ENCODE results near the gene AP3B2.

AP3B2 gene

GRCh38 chr15:82739086-82739485 lies 29.4 kb upstream of the AP3B2 start:
- no peak for ATAC-seq
- TF ChIP-seq TOX (CRISPR knock-in tag; IDR thresholded peaks at IDR 0.05; ENCODE audit: borderline replicate concordance): no peak
- TF ChIP-seq, protein P1, sequence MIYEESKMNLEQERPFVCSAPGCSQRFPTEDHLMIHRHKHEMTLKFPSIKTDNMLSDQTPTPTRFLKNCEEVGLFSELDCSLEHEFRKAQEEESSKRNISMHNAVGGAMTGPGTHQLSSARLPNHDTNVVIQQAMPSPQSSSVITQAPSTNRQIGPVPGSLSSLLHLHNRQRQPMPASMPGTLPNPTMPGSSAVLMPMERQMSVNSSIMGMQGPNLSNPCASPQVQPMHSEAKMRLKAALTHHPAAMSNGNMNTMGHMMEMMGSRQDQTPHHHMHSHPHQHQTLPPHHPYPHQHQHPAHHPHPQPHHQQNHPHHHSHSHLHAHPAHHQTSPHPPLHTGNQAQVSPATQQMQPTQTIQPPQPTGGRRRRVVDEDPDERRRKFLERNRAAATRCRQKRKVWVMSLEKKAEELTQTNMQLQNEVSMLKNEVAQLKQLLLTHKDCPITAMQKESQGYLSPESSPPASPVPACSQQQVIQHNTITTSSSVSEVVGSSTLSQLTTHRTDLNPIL (CRISPR knock-in tag; IDR thresholded peaks at IDR 0.05; ENCODE audit: low read depth): no peak
- no peak for TF ChIP-seq ZNF8 (CRISPR knock-in tag; IDR thresholded peaks at IDR 0.05)
- TF ChIP-seq SNAI2 (CRISPR knock-in tag; IDR thresholded peaks at IDR 0.05): no peak
- TF ChIP-seq PPARA (CRISPR knock-in tag; IDR thresholded peaks at IDR 0.05; ENCODE audit: borderline replicate concordance): no peak
- TF ChIP-seq ISL1 (CRISPR knock-in tag; IDR thresholded peaks at IDR 0.05): no peak
- TF ChIP-seq ESRRG (CRISPR knock-in tag; IDR thresholded peaks at IDR 0.05): no peak
- no peak for TF ChIP-seq TCF4 (CRISPR knock-in tag; IDR thresholded peaks at IDR 0.05; ENCODE audit: borderline replicate concordance)
- no peak for TF ChIP-seq BACH2 (CRISPR knock-in tag; IDR thresholded peaks at IDR 0.05; ENCODE audit: borderline replicate concordance)
- no peak for TF ChIP-seq POU6F1 (CRISPR knock-in tag; IDR thresholded peaks at IDR 0.05; ENCODE audit: borderline replicate concordance, low read depth)

DNA sequence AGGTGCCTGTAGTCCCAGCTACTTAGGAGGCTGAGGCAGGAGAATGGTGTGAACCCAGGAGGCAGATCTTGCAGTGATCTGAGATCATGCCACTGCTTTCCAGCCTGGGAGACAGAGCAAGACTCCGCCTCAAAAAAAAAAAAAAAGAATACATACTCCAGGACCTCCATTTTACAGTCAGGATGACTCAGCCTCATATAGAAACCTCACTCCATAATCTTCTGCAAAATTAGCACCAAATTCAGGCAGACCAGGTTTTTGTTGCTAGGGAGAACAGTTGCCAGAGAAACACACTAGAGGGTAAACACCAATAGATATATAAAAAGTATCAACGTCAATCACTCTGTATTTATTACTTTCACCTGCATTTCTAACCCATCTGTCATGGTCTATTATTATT lies 28.3 kb upstream of the AP3B2 start:
- ATAC-seq: no peak; the same call in 1 of the 3 replicates
- TF ChIP-seq OSR1 (CRISPR knock-in tag; IDR thresholded peaks at IDR 0.05) (no peak), CSDC2 (CRISPR knock-in tag; IDR thresholded peaks at IDR 0.05) (no peak), ISL1 (CRISPR knock-in tag; IDR thresholded peaks at IDR 0.05) (no peak), ARNTL (CRISPR knock-in tag; IDR thresholded peaks at IDR 0.05; ENCODE audit: borderline replicate concordance, low read depth) (no peak), TOX (CRISPR knock-in tag; IDR thresholded peaks at IDR 0.05; ENCODE audit: borderline replicate concordance) (no peak), ZFP30 (CRISPR knock-in tag; IDR thresholded peaks at IDR 0.05) (no peak), TCF4 (CRISPR knock-in tag; IDR thresholded peaks at IDR 0.05; ENCODE audit: borderline replicate concordance) (no peak), TSHZ2 (CRISPR knock-in tag; IDR thresholded peaks at IDR 0.05) (no peak), RARB (CRISPR knock-in tag; IDR thresholded peaks at IDR 0.05) (no peak)
- TF ChIP-seq, protein P2, sequence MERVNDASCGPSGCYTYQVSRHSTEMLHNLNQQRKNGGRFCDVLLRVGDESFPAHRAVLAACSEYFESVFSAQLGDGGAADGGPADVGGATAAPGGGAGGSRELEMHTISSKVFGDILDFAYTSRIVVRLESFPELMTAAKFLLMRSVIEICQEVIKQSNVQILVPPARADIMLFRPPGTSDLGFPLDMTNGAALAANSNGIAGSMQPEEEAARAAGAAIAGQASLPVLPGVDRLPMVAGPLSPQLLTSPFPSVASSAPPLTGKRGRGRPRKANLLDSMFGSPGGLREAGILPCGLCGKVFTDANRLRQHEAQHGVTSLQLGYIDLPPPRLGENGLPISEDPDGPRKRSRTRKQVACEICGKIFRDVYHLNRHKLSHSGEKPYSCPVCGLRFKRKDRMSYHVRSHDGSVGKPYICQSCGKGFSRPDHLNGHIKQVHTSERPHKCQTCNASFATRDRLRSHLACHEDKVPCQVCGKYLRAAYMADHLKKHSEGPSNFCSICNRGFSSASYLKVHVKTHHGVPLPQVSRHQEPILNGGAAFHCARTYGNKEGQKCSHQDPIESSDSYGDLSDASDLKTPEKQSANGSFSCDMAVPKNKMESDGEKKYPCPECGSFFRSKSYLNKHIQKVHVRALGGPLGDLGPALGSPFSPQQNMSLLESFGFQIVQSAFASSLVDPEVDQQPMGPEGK (CRISPR knock-in tag; IDR thresholded peaks at IDR 0.05; ENCODE audit: borderline replicate concordance): no peak

GRCh38 chr15:82731527-82731926 lies 21.9 kb upstream of the AP3B2 start:
- TF ChIP-seq ZNF8 (CRISPR knock-in tag; IDR thresholded peaks at IDR 0.05): no peak
- no peak for ATAC-seq

- TF ChIP-seq CSDC2 (CRISPR knock-in tag; IDR thresholded peaks at IDR 0.05) (no peak), SNAI2 (CRISPR knock-in tag; IDR thresholded peaks at IDR 0.05) (no peak), TOX (CRISPR knock-in tag; IDR thresholded peaks at IDR 0.05; ENCODE audit: borderline replicate concordance) (no peak)
- ATAC-seq: no peak
These were observed 20.4 kb upstream of the AP3B2 start for GRCh38 chr15:82730022-82730530.

GRCh38 chr15:82726816-82727215 lies 17.1 kb upstream of the AP3B2 start:
- no peak for ATAC-seq
- no peak for TF ChIP-seq TOX (CRISPR knock-in tag; IDR thresholded peaks at IDR 0.05; ENCODE audit: borderline replicate concordance)
- no peak for TF ChIP-seq GLIS3 (CRISPR knock-in tag; IDR thresholded peaks at IDR 0.05)
- TF ChIP-seq, protein P2 (CRISPR knock-in tag; IDR thresholded peaks at IDR 0.05; ENCODE audit: borderline replicate concordance): no peak
- TF ChIP-seq SNAI2 (CRISPR knock-in tag; IDR thresholded peaks at IDR 0.05): no peak

All from SK-N-SH treated with all-trans-retinoic acid at 6 μM for 48 hours (cell line).